HepG2 (cell line): ENCODE results near the gene MTMR3. TPM values are rescaled to one million over a fixed set of nuclear protein-coding genes. Genes with fewer than 3 reads are reported as not detected.

Experiments used
- BHLHE40 ChIP-seq: IDR thresholded peaks from 2 replicates; pipeline ENCODE4 v1.6.1; 2011; ENCODE audit warnings: low read length, improper control_type of control experiment
- CCAR2 ChIP-seq: fragments of 200-400 bp; formaldehyde crosslinking; optimal IDR thresholded peaks from 2 replicates; pipeline ENCODE3; 2018; ENCODE audit warnings: low read depth, mild to moderate bottlenecking, low read length, moderate library complexity
- CSRNP2 ChIP-seq: sonication (generic); formaldehyde crosslinking; conservative IDR thresholded peaks from 2 replicates; pipeline ENCODE4 v1.8.0; 2022; ENCODE audit warnings: low read depth, missing genetic modification reagents
- EEA1 ChIP-seq: sonication (generic); formaldehyde crosslinking; IDR thresholded peaks from 2 replicates; pipeline ENCODE4 v1.5.1; 2020; ENCODE audit warnings: mild to moderate bottlenecking, missing genetic modification reagents, borderline replicate concordance
- FOXP1 ChIP-seq, 2 experiments: fragments of 450-650 bp in 1 of 2; IDR thresholded peaks; 2 replicates each; pipeline ENCODE4 v1.6.1; 2017 to 2018; ENCODE audit warnings: antibody characterized with exemption in 1 of 2
- GATA4 ChIP-seq: sonication (generic); IDR thresholded peaks from 2 replicates; pipeline ENCODE4 v1.6.1; 2016; ENCODE audit warnings: antibody characterized with exemption, low read depth, borderline replicate concordance
- HCFC1 ChIP-seq: fragments of 150-350 bp; IDR thresholded peaks from 2 replicates; pipeline ENCODE4 v1.6.1; 2014; ENCODE audit warnings: low read depth, low read length
- HNRNPLL ChIP-seq: fragments of 200-400 bp; formaldehyde crosslinking; IDR thresholded peaks from 2 replicates; pipeline ENCODE4 v1.6.1; 2017; ENCODE audit warnings: mild to moderate bottlenecking, low read depth, low read length; ENCODE audit not compliant: poor library complexity, severe bottlenecking
- HOXA3 ChIP-seq: sonication (generic); formaldehyde crosslinking; IDR thresholded peaks from 2 replicates; pipeline ENCODE4 v1.5.0; 2020; ENCODE audit warnings: missing genetic modification reagents
- NBN ChIP-seq: fragments of 450-650 bp; conservative IDR thresholded peaks from 2 replicates; pipeline ENCODE4 v1.6.1; 2017
- NFE2 ChIP-seq: sonication (generic); formaldehyde crosslinking; IDR thresholded peaks from 2 replicates; pipeline ENCODE4 v1.4.0; 2020; ENCODE audit warnings: missing genetic modification reagents
- TBX3 ChIP-seq: fragments of 450-650 bp; IDR thresholded peaks from 2 replicates; pipeline ENCODE4 v1.6.1; 2017; ENCODE audit warnings: antibody characterized with exemption, mild to moderate bottlenecking, inconsistent platforms, borderline replicate concordance
- ZBTB34 ChIP-seq: sonication (generic); formaldehyde crosslinking; IDR thresholded peaks from 2 replicates; pipeline ENCODE4 v1.8.0; 2022; ENCODE audit warnings: mild to moderate bottlenecking, missing genetic modification reagents
- ZNF282 ChIP-seq: fragments of 450-650 bp; IDR thresholded peaks from 2 replicates; pipeline ENCODE4 v1.6.1; 2018; ENCODE audit not compliant: partially characterized antibody
- ZNF3 ChIP-seq: IDR thresholded peaks from 2 replicates; pipeline ENCODE4 v1.7.0; 2017; ENCODE audit warnings: inconsistent platforms
- ZNF331 ChIP-seq: sonication (generic); formaldehyde crosslinking; IDR thresholded peaks from 2 replicates; pipeline ENCODE4 v1.4.0; 2020; ENCODE audit warnings: missing genetic modification reagents
- ZNF557 ChIP-seq: sonication (generic); formaldehyde crosslinking; IDR thresholded peaks from 2 replicates; pipeline ENCODE4 v1.4.0; 2020; ENCODE audit warnings: missing genetic modification reagents
- polyA plus RNA-seq, 8 experiments: library from polyadenylated mRNA; depleted of rRNA in 3 of 8; stranded (reverse) in 7 of 8; unstranded in 1 of 8; fragments of >200 nt; fragmentation: Illumina TruSeq in 4 of 8; extraction: Trizol in 4 of 8; gene quantifications; 2 replicates each; pipeline versions ENCODE4 v1.2.1 to v1.2.3, GENCODE V29; 2011 to 2016; ENCODE audit warnings: low read depth in 4 of 8, missing spikeins in 1 of 8, mixed read lengths in 1 of 8; ENCODE audit not compliant: insufficient read depth in 1 of 8
- total RNA-seq, 5 experiments: library from RNA; depleted of rRNA; stranded (reverse); fragments of >200 nt; fragmentation: Illumina TruSeq; extraction: Trizol; gene quantifications; 2 replicates each; pipeline ENCODE4 v1.2.3, GENCODE V29; 2016; ENCODE audit warnings: low read depth in 1 of 5
- TF ChIP-seq, protein P1 (sequence below): sonication (generic); IDR thresholded peaks from 2 replicates; pipeline ENCODE4 v1.6.1; 2016; ENCODE audit warnings: low read depth, borderline replicate concordance
- TF ChIP-seq, protein P2 (sequence below): sonication (generic); formaldehyde crosslinking; IDR thresholded peaks from 2 replicates; pipeline ENCODE4; 2020; ENCODE audit warnings: missing genetic modification reagents, mild to moderate bottlenecking, borderline replicate concordance
- TF ChIP-seq, protein P3 (sequence below): sonication (generic); formaldehyde crosslinking; IDR thresholded peaks from 2 replicates; pipeline ENCODE4 v1.4.0; 2020; ENCODE audit warnings: missing genetic modification reagents

MTMR3 gene
- total and polyA plus RNA-seq, 2 of the 13 experiments (the other 11 are each of a cell fraction or from before 2014, with no cell fraction given), result 12.6 to 24.8 TPM

GRCh38 chr22:29883045-29883774 is at the start of gene MTMR3 (continued):
- TF ChIP-seq, protein P1, sequence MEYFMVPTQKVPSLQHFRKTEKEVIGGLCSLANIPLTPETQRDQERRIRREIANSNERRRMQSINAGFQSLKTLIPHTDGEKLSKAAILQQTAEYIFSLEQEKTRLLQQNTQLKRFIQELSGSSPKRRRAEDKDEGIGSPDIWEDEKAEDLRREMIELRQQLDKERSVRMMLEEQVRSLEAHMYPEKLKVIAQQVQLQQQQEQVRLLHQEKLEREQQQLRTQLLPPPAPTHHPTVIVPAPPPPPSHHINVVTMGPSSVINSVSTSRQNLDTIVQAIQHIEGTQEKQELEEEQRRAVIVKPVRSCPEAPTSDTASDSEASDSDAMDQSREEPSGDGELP, result no peak
- TF ChIP-seq EEA1 (CRISPR knock-in tag) (0 out of 2 replicates have a peak, but pooled peaks have one; percentile 36), HOXA3 (CRISPR knock-in tag) (peak; percentile 86), ZNF282 (no peak), ZNF331 (CRISPR knock-in tag) (no peak), HNRNPLL (no peak), ZBTB34 (no peak), NFE2 (CRISPR knock-in tag) (no peak), ZNF3 (CRISPR knock-in tag) (no peak), GATA4 (peak; percentile 45; the same call in 1 of the 2 replicates), BHLHE40 (no peak), ZNF557 (CRISPR knock-in tag) (no peak), TBX3 (no peak), CCAR2 (peak; percentile 12), FOXP1 (IDR thresholded peaks at IDR 0.05) (no peak), FOXP1 (CRISPR knock-in tag; IDR thresholded peaks at IDR 0.05) (no peak; the same call in 1 of the 2 replicates), NBN (no peak), CSRNP2 (CRISPR knock-in tag) (no peak), HCFC1 (no peak)
- TF ChIP-seq, protein P2, sequence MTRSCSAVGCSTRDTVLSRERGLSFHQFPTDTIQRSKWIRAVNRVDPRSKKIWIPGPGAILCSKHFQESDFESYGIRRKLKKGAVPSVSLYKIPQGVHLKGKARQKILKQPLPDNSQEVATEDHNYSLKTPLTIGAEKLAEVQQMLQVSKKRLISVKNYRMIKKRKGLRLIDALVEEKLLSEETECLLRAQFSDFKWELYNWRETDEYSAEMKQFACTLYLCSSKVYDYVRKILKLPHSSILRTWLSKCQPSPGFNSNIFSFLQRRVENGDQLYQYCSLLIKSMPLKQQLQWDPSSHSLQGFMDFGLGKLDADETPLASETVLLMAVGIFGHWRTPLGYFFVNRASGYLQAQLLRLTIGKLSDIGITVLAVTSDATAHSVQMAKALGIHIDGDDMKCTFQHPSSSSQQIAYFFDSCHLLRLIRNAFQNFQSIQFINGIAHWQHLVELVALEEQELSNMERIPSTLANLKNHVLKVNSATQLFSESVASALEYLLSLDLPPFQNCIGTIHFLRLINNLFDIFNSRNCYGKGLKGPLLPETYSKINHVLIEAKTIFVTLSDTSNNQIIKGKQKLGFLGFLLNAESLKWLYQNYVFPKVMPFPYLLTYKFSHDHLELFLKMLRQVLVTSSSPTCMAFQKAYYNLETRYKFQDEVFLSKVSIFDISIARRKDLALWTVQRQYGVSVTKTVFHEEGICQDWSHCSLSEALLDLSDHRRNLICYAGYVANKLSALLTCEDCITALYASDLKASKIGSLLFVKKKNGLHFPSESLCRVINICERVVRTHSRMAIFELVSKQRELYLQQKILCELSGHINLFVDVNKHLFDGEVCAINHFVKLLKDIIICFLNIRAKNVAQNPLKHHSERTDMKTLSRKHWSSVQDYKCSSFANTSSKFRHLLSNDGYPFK (CRISPR knock-in tag), result no peak
- TF ChIP-seq, protein P3, sequence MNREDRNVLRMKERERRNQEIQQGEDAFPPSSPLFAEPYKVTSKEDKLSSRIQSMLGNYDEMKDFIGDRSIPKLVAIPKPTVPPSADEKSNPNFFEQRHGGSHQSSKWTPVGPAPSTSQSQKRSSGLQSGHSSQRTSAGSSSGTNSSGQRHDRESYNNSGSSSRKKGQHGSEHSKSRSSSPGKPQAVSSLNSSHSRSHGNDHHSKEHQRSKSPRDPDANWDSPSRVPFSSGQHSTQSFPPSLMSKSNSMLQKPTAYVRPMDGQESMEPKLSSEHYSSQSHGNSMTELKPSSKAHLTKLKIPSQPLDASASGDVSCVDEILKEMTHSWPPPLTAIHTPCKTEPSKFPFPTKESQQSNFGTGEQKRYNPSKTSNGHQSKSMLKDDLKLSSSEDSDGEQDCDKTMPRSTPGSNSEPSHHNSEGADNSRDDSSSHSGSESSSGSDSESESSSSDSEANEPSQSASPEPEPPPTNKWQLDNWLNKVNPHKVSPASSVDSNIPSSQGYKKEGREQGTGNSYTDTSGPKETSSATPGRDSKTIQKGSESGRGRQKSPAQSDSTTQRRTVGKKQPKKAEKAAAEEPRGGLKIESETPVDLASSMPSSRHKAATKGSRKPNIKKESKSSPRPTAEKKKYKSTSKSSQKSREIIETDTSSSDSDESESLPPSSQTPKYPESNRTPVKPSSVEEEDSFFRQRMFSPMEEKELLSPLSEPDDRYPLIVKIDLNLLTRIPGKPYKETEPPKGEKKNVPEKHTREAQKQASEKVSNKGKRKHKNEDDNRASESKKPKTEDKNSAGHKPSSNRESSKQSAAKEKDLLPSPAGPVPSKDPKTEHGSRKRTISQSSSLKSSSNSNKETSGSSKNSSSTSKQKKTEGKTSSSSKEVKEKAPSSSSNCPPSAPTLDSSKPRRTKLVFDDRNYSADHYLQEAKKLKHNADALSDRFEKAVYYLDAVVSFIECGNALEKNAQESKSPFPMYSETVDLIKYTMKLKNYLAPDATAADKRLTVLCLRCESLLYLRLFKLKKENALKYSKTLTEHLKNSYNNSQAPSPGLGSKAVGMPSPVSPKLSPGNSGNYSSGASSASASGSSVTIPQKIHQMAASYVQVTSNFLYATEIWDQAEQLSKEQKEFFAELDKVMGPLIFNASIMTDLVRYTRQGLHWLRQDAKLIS, result no peak
